C1 segment of cervical spinal cord (tissue), 14 donors: ENCODE measurements around the gene SMC6.

ENCODE experiments used
- DNase-seq, 14 donors: peaks; one replicate each; lab custom pipeline; 2025; lab: John Stamatoyannopoulos, UW

SMC6 gene

DNA sequence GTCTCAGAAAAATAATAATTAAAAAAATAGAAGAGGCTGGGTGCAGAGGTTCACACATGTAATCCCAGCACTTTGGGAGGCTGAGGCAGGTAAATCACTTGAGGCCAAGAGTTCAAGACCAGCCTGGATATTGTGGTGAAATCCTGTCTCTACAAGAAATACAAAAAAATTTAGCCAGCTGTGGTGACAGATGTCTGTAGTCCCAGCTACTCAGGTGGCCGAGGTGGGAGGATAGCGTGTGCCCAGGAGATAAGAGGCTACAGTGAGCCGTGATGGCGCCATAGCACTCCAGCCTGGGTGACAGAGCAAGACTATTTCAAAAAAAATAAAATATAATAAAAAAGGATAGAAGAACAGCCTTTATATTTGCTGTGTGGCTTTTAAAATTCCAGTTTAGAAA lies 35.9 kb downstream of the SMC6 start:
- no peak for DNase-seq

GRCh38 chr2:17713291-17713690 lies 40.3 kb downstream of the SMC6 start:
- peak in 6 of 14 donors; percentile 7 to 21 (median 10) for DNase-seq

- DNase-seq, result no peak
Measured at GRCh38 chr2:17710547-17711248, 42.9 kb downstream of the SMC6 start.

DNA sequence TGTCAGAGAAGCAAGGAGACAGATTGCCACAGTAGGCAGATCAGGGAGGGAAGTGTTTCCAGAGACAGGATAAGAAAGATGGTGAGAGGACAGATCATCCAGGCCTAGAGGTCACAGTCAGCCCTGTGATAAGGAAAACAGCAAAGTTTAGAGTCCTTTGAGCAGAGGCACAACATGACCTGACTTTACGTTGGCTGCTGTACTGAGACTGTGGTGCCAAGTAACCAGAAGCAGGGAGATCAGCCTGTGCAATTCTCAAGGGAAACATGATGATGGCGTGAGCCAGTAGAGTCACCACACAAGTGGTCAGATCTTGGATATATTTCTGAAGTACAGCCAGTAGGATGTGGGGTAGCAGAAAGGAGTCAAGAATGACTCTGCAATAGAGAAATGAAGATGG lies 43.7 kb downstream of the SMC6 start:
- no peak for DNase-seq

GRCh38 chr2:17708501-17708900 lies 45.1 kb downstream of the SMC6 start:
- DNase-seq, result no peak

DNA sequence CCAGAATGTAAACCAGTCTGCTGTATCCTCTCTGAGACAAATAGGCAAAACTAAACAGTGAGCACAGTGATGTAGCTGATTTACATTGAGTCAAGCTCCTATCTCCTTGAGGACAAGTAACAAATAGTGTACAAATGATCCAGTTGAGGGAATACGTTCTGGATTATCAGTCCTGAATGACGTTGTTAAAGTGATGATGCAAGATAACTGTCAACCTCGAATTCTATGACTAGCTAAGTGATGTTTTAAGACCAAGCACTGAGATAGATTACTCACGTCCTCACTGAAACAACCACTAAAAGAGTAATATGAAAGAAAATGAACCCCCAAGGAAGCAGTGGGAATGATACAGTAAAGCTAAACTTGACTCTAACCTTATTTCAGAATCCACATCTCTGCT lies 46.8 kb downstream of the SMC6 start:
- no peak for DNase-seq

DNA sequence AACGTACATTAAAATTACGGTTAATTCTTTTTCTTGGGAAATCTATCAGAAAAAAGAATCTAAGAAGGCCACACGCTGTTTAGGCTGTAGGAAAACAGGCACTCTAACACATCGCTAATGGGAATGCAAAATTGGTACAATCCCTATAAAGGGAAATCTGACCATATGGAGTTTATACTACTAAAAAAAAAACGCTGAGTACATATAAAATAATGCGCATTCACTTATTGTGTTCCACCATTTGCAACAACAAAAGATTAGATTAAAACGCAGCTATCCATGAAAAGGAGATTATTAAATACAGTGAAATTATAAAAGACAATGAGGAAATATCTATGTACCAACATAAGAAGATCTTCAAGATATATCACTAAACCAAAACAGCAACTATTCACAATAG lies 62.8 kb downstream of the SMC6 start:
- DNase-seq, result no peak

- DNase-seq, result no peak
Measured at GRCh38 chr2:17689010-17689409, 64.6 kb downstream of the SMC6 start.

DNA sequence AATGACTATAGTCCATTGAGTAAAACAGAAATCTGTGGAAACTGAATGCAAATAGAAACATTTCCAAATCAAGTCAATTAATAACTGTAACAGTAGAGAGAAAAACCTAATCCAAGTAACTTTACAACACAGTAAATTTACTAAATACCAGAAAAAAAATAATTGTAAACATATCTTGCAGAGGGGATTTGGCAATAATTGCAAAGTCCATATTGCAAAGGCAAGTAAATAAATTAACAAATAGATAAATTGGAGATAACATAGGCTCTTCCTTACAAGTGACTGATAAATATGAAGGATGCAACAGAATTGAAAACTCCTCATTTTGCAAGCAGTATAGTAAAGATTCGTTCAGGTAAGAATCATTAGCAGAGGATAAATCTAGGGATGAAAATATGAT lies 65.0 kb downstream of the SMC6 start:
- DNase-seq, result no peak

GRCh38 chr2:17683981-17684380 lies 69.6 kb downstream of the SMC6 start:
- DNase-seq, result no peak

GRCh38 chr2:17682098-17682857 lies 71.3 kb downstream of the SMC6 start:
- no peak for DNase-seq

DNA sequence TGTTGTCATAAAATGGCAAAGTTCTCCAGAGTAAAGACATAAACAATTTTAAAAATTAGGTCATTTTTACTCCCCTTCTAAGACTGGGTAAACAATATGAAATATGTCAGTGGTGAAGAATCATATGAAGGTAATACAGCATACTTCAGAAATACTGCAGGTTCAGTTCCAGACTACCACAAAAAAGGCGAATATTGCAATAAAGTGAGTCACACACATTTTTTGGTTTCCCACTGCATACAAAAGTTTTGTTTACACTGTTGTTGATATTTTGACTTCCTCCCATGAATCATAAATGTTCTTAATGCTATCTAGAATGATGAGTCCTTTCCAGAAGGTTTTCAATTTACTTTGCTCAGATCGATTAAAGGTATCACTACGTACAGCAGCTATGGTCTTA lies 73.5 kb downstream of the SMC6 start:
- DNase-seq, result no peak

DNA sequence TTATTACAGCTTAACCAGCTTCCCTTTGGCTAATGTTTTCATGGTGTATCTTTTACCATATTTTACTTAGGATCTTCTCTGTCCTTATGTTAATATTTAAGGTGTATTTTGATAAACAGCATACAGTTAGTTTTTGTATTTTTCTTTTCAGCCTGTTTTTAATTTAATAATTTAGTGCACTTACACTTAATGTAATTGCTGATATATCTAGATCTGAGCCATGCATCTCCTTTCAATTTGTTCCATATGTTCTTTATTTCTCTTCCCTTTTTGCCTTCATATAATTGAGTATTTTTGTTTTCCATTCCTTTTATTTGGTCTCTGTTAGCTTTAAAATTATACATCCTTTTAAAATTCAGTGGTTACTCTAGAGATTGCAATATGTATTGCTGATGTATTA lies 78.8 kb downstream of the SMC6 start:
- DNase-seq, result no peak

DNA sequence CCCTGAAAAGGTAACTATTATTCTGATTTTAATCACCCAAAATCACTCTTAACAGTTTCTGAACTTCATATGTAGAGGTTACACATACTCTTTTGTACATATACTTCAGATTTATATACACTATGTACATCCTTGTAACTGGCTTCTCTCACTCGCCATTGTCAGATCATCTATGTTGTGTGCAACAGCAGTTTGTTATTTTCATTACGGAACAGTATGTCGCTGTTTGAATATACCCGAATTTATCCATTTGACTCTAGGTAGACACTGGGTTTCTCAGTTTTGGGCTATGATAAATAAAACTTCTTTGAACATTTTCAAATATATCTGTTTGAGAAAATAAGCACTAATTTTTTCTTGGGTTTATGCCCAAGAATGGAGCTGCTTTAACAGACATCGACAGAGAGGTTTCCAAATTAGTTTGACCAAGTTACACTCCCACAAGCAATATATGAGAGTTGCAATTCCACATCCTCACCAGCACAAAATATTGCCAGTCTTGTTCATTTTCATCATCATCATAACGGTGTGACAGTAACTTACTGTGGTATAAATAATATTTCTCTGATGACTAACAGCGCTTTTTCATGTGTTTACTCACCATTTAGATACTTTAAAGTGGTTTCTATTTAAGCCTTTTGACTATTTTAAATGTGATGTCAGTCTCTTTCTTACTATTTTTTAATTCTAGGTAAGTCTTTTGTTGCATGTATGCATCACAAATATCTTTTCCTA lies 80.9 kb downstream of the SMC6 start:
- DNase-seq, result no peak

GRCh38 chr2:17667898-17668297 lies 85.7 kb downstream of the SMC6 start:
- no peak for DNase-seq

GRCh38 chr2:17664534-17664933 lies 89.1 kb downstream of the SMC6 start:
- no peak for DNase-seq

GRCh38 chr2:17662723-17663122 lies 90.9 kb downstream of the SMC6 start:
- DNase-seq, result no peak

DNA sequence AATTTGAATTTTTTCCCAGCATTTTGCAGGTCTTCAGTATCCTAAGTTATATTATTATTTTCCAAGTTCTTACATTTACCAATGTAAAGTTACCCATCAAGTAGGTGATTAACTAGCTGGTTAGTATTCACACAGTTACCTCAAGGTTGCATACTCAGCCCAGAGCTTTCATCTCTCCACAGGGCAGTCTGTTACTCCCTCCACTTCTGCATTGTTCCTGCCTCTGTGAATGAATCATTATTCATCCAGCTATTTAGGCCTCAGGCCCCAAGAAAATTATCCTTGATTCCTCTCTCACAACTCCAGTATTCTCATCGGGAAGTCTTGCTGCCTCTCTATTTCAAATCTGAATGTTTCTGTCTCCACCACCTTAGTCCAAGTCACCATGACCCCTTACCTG lies 92.2 kb downstream of the SMC6 start:
- no peak for DNase-seq

DNA sequence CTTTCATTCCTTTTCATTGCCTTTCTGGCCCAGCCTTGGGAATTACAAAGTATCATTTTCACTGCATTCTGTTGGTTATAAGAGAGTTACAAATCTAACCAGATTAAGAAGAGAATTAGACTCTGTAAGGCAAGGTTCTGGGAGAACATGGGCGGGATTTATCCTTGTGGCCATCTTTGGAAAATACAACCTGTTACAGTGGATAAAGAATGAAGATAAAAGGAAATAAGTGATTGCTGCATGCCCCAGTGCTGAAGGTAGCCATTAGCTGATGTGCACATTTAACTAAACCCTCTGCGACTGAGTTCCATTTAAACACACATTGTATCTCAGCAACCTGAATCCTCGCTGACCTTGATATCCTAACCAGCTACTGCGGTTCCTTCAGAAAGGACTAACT lies 93.4 kb downstream of the SMC6 start:
- DNase-seq, result no peak

DNA sequence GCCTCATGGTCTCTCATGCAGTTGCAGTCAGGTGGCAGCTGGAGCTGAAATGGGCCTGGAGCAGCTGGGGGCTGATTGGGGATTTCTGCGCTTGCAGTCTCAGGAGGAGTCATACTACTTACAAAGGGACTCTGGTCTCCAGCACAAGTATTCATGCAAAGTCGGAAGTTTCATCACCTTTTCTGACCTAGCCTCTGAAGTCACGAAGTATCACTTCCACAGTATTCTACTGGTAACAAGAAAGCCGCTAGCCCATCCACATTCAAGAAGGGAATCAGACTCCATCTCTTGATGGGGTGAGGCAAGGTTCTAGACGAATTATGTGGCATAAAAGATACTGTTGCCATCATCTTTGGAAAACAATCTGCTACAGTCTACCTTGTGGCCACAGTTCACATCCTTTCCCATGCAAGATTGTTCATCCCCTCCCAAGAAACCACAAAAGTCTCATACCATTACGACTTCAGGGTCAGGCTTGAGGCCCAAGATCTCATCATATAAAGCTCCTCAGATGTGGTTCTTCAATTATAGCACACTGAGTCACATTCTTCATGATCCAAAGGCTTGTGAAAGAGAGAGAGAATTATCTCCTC lies 95.3 kb downstream of the SMC6 start:
- no peak for DNase-seq

DNA sequence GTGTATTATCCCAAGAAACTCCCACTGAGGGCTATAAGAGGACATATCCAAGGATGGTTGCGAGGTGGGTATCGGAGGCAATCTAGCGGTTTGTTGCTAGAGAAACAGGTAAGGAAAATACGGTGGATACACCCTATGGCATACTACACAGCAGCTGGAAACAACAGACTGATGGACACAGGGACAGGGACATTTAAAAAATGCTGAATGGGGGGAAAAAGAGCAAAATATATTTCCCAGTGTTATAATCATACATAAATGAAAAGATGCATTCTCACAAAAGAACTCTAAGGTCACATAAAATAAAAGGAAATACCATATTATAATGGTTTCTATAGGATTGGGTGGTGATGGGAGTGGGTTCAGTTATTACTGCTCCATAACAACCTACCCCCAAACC lies 95.9 kb downstream of the SMC6 start:
- DNase-seq, result no peak

GRCh38 chr2:17652681-17653394 lies 100.8 kb downstream of the SMC6 start:
- DNase-seq, result no peak
